ENCODE results near the gene FEN1.

FEN1 gene

GRCh38 chr11:61794579-61794978 lies 1.9 kb downstream of the FEN1 start:
- no peak overlapping the region for H3K9ac ChIP-seq (ENCODE audit: low read depth, low read length, poor library complexity)
- no peak overlapping the region for H4K8ac ChIP-seq (ENCODE audit: low read depth, low read length)
- H3K27ac ChIP-seq (replicated peaks; ENCODE audit: low read length) = no peak overlapping the region
- peaks cover 11% of the 10 kb centered on the region for H3K79me1 ChIP-seq (ENCODE audit: low read depth, low read length)
- H3K18ac ChIP-seq (ENCODE audit: low read length) = no peak overlapping the region
- no peak overlapping the region for H3K4me3 ChIP-seq (ENCODE audit: low read length in 2 of 2)
- no peak overlapping the region for H2BK5ac ChIP-seq (ENCODE audit: low read length)
- H2BK12ac ChIP-seq (ENCODE audit: low read length) = no peak overlapping the region
- no peaks in the 10 kb centered on the region for H3K9me3 ChIP-seq (replicated peaks in 1 of 2; ENCODE audit: control insufficient read depth in 2 of 2, insufficient read depth in 1 of 2, low read depth in 1 of 2, low read length in 2 of 2)
- peaks cover 30 to 67% of the 10 kb centered on the region in 2 donors for H3K36me3 ChIP-seq (replicated peaks in 1 of 2; ENCODE audit: control insufficient read depth in 2 of 2, insufficient read depth in 2 of 2, low read length in 2 of 2)
- WGBS, 2 donors (ENCODE audit: extremely low coverage in 2 of 2, insufficient read length in 2 of 2, insufficient replicate concordance in 1 of 2) = no CpG with 5 or more reads among the region's 4 CpGs
- H3K14ac ChIP-seq (ENCODE audit: low read length) = no peak overlapping the region
- H2BK120ac ChIP-seq (ENCODE audit: low read depth, low read length) = no peak overlapping the region
- H4K91ac ChIP-seq (ENCODE audit: low read depth, low read length, poor library complexity) = no peak overlapping the region
- H3K4me1 ChIP-seq (ENCODE audit: control insufficient read depth in 2 of 2, insufficient read depth in 1 of 2, low read depth in 1 of 2, low read length in 2 of 2) = peaks cover 3 to 11% of the 10 kb centered on the region in 2 donors
- H3K4ac ChIP-seq (ENCODE audit: low read length) = no peak overlapping the region
- no peak overlapping the region for H3K4me2 ChIP-seq (ENCODE audit: insufficient read depth, low read length, poor library complexity, severe bottlenecking)
- no peak overlapping the region for H3K23ac ChIP-seq (ENCODE audit: low read depth, low read length, poor library complexity)
- no peak overlapping the region for H2AFZ ChIP-seq (ENCODE audit: low read length)
- no peak overlapping the region for H2AK5ac ChIP-seq (ENCODE audit: low read depth, low read length)
- DNase-seq (ENCODE audit: low spot score) = no peak
- H2BK15ac ChIP-seq (ENCODE audit: low read length) = no peak overlapping the region
- H3K27me3 ChIP-seq (ENCODE audit: control insufficient read depth in 3 of 3, insufficient read depth in 3 of 3, low read depth in 1 of 3, low read length in 3 of 3) = no peaks in the 10 kb centered on the region

- Histone ChIP-seq H3K4ac (ENCODE audit: low read length) (no peak overlapping the region), H3K27ac (replicated peaks; ENCODE audit: low read length) (no peak overlapping the region), H3K79me1 (ENCODE audit: low read depth, low read length) (peaks cover 9% of the 10 kb centered on the region), H3K9ac (ENCODE audit: low read depth, low read length, poor library complexity) (peak overlapping the region; percentile 21), H3K18ac (ENCODE audit: low read length) (no peak overlapping the region), H2BK120ac (ENCODE audit: low read depth, low read length) (no peak overlapping the region), H2AK5ac (ENCODE audit: low read depth, low read length) (no peak overlapping the region), H2AFZ (ENCODE audit: low read length) (no peak overlapping the region), H3K4me1 (ENCODE audit: control insufficient read depth in 2 of 2, insufficient read depth in 1 of 2, low read depth in 1 of 2, low read length in 2 of 2) (peaks cover 3 to 11% of the 10 kb centered on the region in 2 donors), H2BK15ac (ENCODE audit: low read length) (no peak overlapping the region), H4K91ac (ENCODE audit: low read depth, low read length, poor library complexity) (no peak overlapping the region), H3K4me2 (ENCODE audit: insufficient read depth, low read length, poor library complexity, severe bottlenecking) (no peak overlapping the region), H2BK12ac (ENCODE audit: low read length) (no peak overlapping the region), H3K23ac (ENCODE audit: low read depth, low read length, poor library complexity) (peak overlapping the region; percentile 62), H2BK5ac (ENCODE audit: low read length) (no peak overlapping the region), H3K14ac (ENCODE audit: low read length) (no peak overlapping the region), H3K4me3 (ENCODE audit: low read length in 2 of 2) (peak overlapping the region in 1 of 2 donors; percentile 37), H3K9me3 (replicated peaks in 1 of 2; ENCODE audit: control insufficient read depth in 2 of 2, insufficient read depth in 1 of 2, low read depth in 1 of 2, low read length in 2 of 2) (no peaks in the 10 kb centered on the region), H3K36me3 (replicated peaks in 1 of 2; ENCODE audit: control insufficient read depth in 2 of 2, insufficient read depth in 2 of 2, low read length in 2 of 2) (peaks cover 26 to 67% of the 10 kb centered on the region in 2 donors), H4K8ac (ENCODE audit: low read depth, low read length) (no peak overlapping the region), H3K27me3 (ENCODE audit: control insufficient read depth in 3 of 3, insufficient read depth in 3 of 3, low read depth in 1 of 3, low read length in 3 of 3) (no peaks in the 10 kb centered on the region)
- no CpG with 5 or more reads among the region's 12 CpGs for WGBS, 2 donors (ENCODE audit: extremely low coverage in 2 of 2, insufficient read length in 2 of 2, insufficient replicate concordance in 1 of 2)
- no peak for DNase-seq (ENCODE audit: low spot score)
Observed at GRCh38 chr11:61795459-61795858, 2.7 kb downstream of the FEN1 start.

GRCh38 chr11:61795876-61796526 lies 3.3 kb downstream of the FEN1 start:
- no peak overlapping the region for H2BK15ac ChIP-seq (ENCODE audit: low read length)
- H3K4me2 ChIP-seq (ENCODE audit: insufficient read depth, low read length, poor library complexity, severe bottlenecking) = no peak overlapping the region
- WGBS, 2 donors (ENCODE audit: extremely low coverage in 2 of 2, insufficient read length in 2 of 2, insufficient replicate concordance in 1 of 2) = no CpG with 5 or more reads among the region's 18 CpGs

GRCh38 chr11:61797263-61797944 lies 4.7 kb downstream of the FEN1 start:
- H3K23ac ChIP-seq (ENCODE audit: low read depth, low read length, poor library complexity) = no peak overlapping the region
- H3K4me1 ChIP-seq (ENCODE audit: control insufficient read depth in 2 of 2, insufficient read depth in 1 of 2, low read depth in 1 of 2, low read length in 2 of 2) = peaks cover 0 to 11% of the 10 kb centered on the region in 2 donors
- no peak overlapping the region for H3K4me2 ChIP-seq (ENCODE audit: insufficient read depth, low read length, poor library complexity, severe bottlenecking)
- no peaks in the 10 kb centered on the region for H3K9me3 ChIP-seq (replicated peaks in 1 of 2; ENCODE audit: control insufficient read depth in 2 of 2, insufficient read depth in 1 of 2, low read depth in 1 of 2, low read length in 2 of 2)
- H3K4me3 ChIP-seq (ENCODE audit: low read length in 2 of 2) = no peak overlapping the region
- DNase-seq (ENCODE audit: low spot score) = peak; percentile 62
- H3K36me3 ChIP-seq (replicated peaks in 1 of 2; ENCODE audit: control insufficient read depth in 2 of 2, insufficient read depth in 2 of 2, low read length in 2 of 2) = peaks cover 35 to 83% of the 10 kb centered on the region in 2 donors
- peaks cover 9% of the 10 kb centered on the region for H3K79me1 ChIP-seq (ENCODE audit: low read depth, low read length)
- H4K8ac ChIP-seq (ENCODE audit: low read depth, low read length) = no peak overlapping the region
- H4K91ac ChIP-seq (ENCODE audit: low read depth, low read length, poor library complexity) = no peak overlapping the region
- no peak overlapping the region for H3K14ac ChIP-seq (ENCODE audit: low read length)
- H2BK120ac ChIP-seq (ENCODE audit: low read depth, low read length) = no peak overlapping the region
- no CpG with 5 or more reads among the region's 3 CpGs for WGBS, 2 donors (ENCODE audit: extremely low coverage in 2 of 2, insufficient read length in 2 of 2, insufficient replicate concordance in 1 of 2)
- no peak overlapping the region for H2BK12ac ChIP-seq (ENCODE audit: low read length)
- no peak overlapping the region for H2BK5ac ChIP-seq (ENCODE audit: low read length)
- H2AFZ ChIP-seq (ENCODE audit: low read length) = no peak overlapping the region
- no peaks in the 10 kb centered on the region for H3K27me3 ChIP-seq (ENCODE audit: control insufficient read depth in 3 of 3, insufficient read depth in 3 of 3, low read depth in 1 of 3, low read length in 3 of 3)
- H3K4ac ChIP-seq (ENCODE audit: low read length) = no peak overlapping the region
- no peak overlapping the region for H3K18ac ChIP-seq (ENCODE audit: low read length)
- H3K9ac ChIP-seq (ENCODE audit: low read depth, low read length, poor library complexity) = no peak overlapping the region
- H2BK15ac ChIP-seq (ENCODE audit: low read length) = no peak overlapping the region
- no peak overlapping the region for H3K27ac ChIP-seq (replicated peaks; ENCODE audit: low read length)
- H2AK5ac ChIP-seq (ENCODE audit: low read depth, low read length) = no peak overlapping the region

More at GRCh38 chr11:61795876-61796526, 3.3 kb downstream of the FEN1 start:
- peaks cover 9% of the 10 kb centered on the region for H3K79me1 ChIP-seq (ENCODE audit: low read depth, low read length)
- H3K9ac ChIP-seq (ENCODE audit: low read depth, low read length, poor library complexity) = no peak overlapping the region
- H3K4me1 ChIP-seq (ENCODE audit: control insufficient read depth in 2 of 2, insufficient read depth in 1 of 2, low read depth in 1 of 2, low read length in 2 of 2) = peaks cover 3 to 11% of the 10 kb centered on the region in 2 donors
- H4K91ac ChIP-seq (ENCODE audit: low read depth, low read length, poor library complexity) = no peak overlapping the region
- H2BK5ac ChIP-seq (ENCODE audit: low read length) = no peak overlapping the region
- peaks cover 27 to 69% of the 10 kb centered on the region in 2 donors for H3K36me3 ChIP-seq (replicated peaks in 1 of 2; ENCODE audit: control insufficient read depth in 2 of 2, insufficient read depth in 2 of 2, low read length in 2 of 2)
- no peak overlapping the region for H2BK12ac ChIP-seq (ENCODE audit: low read length)
- no peak overlapping the region for H3K18ac ChIP-seq (ENCODE audit: low read length)
- H3K27ac ChIP-seq (replicated peaks; ENCODE audit: low read length) = no peak overlapping the region
- no peaks in the 10 kb centered on the region for H3K9me3 ChIP-seq (replicated peaks in 1 of 2; ENCODE audit: control insufficient read depth in 2 of 2, insufficient read depth in 1 of 2, low read depth in 1 of 2, low read length in 2 of 2)
- H2AFZ ChIP-seq (ENCODE audit: low read length) = no peak overlapping the region
- no peak overlapping the region for H4K8ac ChIP-seq (ENCODE audit: low read depth, low read length)
- no peak overlapping the region for H3K23ac ChIP-seq (ENCODE audit: low read depth, low read length, poor library complexity)
- no peak overlapping the region for H3K14ac ChIP-seq (ENCODE audit: low read length)
- H3K4ac ChIP-seq (ENCODE audit: low read length) = no peak overlapping the region
- DNase-seq (ENCODE audit: low spot score) = no peak
- H3K27me3 ChIP-seq (ENCODE audit: control insufficient read depth in 3 of 3, insufficient read depth in 3 of 3, low read depth in 1 of 3, low read length in 3 of 3) = no peaks in the 10 kb centered on the region
- no peak overlapping the region for H2BK120ac ChIP-seq (ENCODE audit: low read depth, low read length)
- H2AK5ac ChIP-seq (ENCODE audit: low read depth, low read length) = no peak overlapping the region
- no peak overlapping the region for H3K4me3 ChIP-seq (ENCODE audit: low read length in 2 of 2)

Data from neuronal stem cell (in vitro differentiated cells).